HG03103 (cell line): Measurements from ENCODE around the gene KLHL26.
"Not testable (repeated sequence)": the region's sequence is repeated elsewhere in the genome, so short reads cannot be mapped to it uniquely, and the experiment has no call there.

ENCODE experiments used
- ATAC-seq: cut with Tn5 transposase; IDR thresholded peaks from one replicate; pipeline ENCODE4 v1.9.1; 2021; ENCODE audit warnings: low read depth; ENCODE audit not compliant: unreplicated experiment

KLHL26 gene

GRCh38 chr19:18680148-18680547 lies 43.3 kb downstream of the KLHL26 start:
- ATAC-seq, result not testable (repeated sequence)

GRCh38 chr19:18682807-18683108 lies 45.9 kb downstream of the KLHL26 start:
- no peak for ATAC-seq

- ATAC-seq, result peak; percentile 47
Measured at GRCh38 chr19:18683109-18683957, 46.5 kb downstream of the KLHL26 start, which contains the start of gene CRTC1. TSS of gene CRTC1 (plus strand) at chr19:18683680. CDS start at chr19:18683703, 23 bp downstream.

- ATAC-seq, result no peak
Measured at GRCh38 chr19:18683958-18684641, 47.3 kb downstream of the KLHL26 start.

GRCh38 chr19:18684642-18684993 lies 47.8 kb downstream of the KLHL26 start:
- no peak for ATAC-seq

- ATAC-seq, result no peak
Measured at GRCh38 chr19:18685597-18686190, 48.9 kb downstream of the KLHL26 start.

- ATAC-seq, result no peak
Measured at GRCh38 chr19:18687740-18688465, 51.1 kb downstream of the KLHL26 start.

- ATAC-seq, result no peak
Measured at GRCh38 chr19:18696023-18696422, 59.2 kb downstream of the KLHL26 start.

- no peak for ATAC-seq
Measured at GRCh38 chr19:18697680-18698079, 60.9 kb downstream of the KLHL26 start.

GRCh38 chr19:18698321-18699167 lies 61.7 kb downstream of the KLHL26 start:
- ATAC-seq, result no peak

- ATAC-seq, result no peak
Measured at GRCh38 chr19:18699403-18700054, 62.7 kb downstream of the KLHL26 start.

GRCh38 chr19:18700501-18701249 lies 63.8 kb downstream of the KLHL26 start:
- no peak for ATAC-seq

GRCh38 chr19:18701250-18701608 lies 64.4 kb downstream of the KLHL26 start:
- no peak for ATAC-seq

- ATAC-seq, result no peak
Measured at GRCh38 chr19:18704054-18704453, 67.2 kb downstream of the KLHL26 start.

- ATAC-seq, result no peak
Measured at GRCh38 chr19:18704971-18705370, 68.1 kb downstream of the KLHL26 start.

- ATAC-seq, result no peak
Measured at GRCh38 chr19:18708452-18709231, 71.8 kb downstream of the KLHL26 start.

- no peak for ATAC-seq
Measured at GRCh38 chr19:18709546-18709945, 72.7 kb downstream of the KLHL26 start.

GRCh38 chr19:18710186-18710585 lies 73.4 kb downstream of the KLHL26 start:
- ATAC-seq, result no peak
